ENCODE data around the gene ST3GAL6. TPM values are rescaled to one million over a fixed set of nuclear protein-coding genes. Genes with fewer than 3 reads are reported as not detected.

The ST3GAL6 gene
- total and polyA plus RNA-seq, 2 of the 4 experiments (the other 2 are of a cell fraction) = 0.36 to 0.99 TPM

GRCh38 chr3:98784666-98785600 lies 21.8 kb downstream of the ST3GAL6 start (continued):
- TF ChIP-seq CTCF (conservative IDR thresholded peaks at IDR 0.05; ENCODE audit: low read depth, low read length) (no peak), MXI1 (IDR thresholded peaks at IDR 0.05; ENCODE audit: borderline replicate concordance, low read depth, low read length) (no peak)

Data from IMR-90 (cell line).